K562 (cell line): ENCODE results near the gene ZNF438. TPM values are rescaled to one million over a fixed set of nuclear protein-coding genes. Genes with fewer than 3 reads are reported as not detected.

ENCODE experiments used
- ATAC-seq: fragments of 200-7000 bp; cut with Tn5 transposase; 3 replicates; pipeline ENCODE4 v1.9.1; 2020; ENCODE audit warnings: moderate library complexity
- BruUV-seq: library from RNA; stranded (reverse); fragments of 400-500 nt; replicated peaks from 2 replicates; lab custom pipeline; 2021; lab: Mats Ljungman, UMichigan
- CTCF ChIA-PET: fragments of 300-600 bp; formaldehyde crosslinking; extraction: SDS; loops from one replicate; lab custom pipeline; 2021; ENCODE audit warnings: low intra/inter-chr PET ratio; lab: Yijun Ruan, JAX
- POLR2A ChIA-PET: fragments of 300-600, 350-650 bp; sonication (Branson Sonifier 250); formaldehyde crosslinking; extraction: SDS; loops from one replicate; lab custom pipeline; 2021; ENCODE audit warnings: antibody characterized with exemption, inconsistent platforms; lab: Yijun Ruan, JAX
- DNase-seq, 4 experiments: peaks; one replicate each; pipeline versions ENCODE4 v3.0.0 to v3.0.0-alpha.2; 2011 to 2018; ENCODE audit warnings: low spot score in 3 of 4, mixed read lengths in 3 of 4; ENCODE audit errors: extremely low read depth in 1 of 4
- FAIRE-seq: peaks from 2 replicates; lab custom pipeline; 2011; peaks lifted over from hg19 to GRCh38; lab: Jason Lieb, UNC
- H2AFZ ChIP-seq: 2 replicates; pipeline ENCODE4 v1.6.0; 2011; ENCODE audit warnings: low read depth, low read length, control low read depth, inconsistent platforms
- H3K27ac ChIP-seq: fragments of 200-600 bp; 3 replicates; pipeline ENCODE4 v1.8.0; 2011; ENCODE audit warnings: low read depth, mild to moderate bottlenecking, control low read depth, inconsistent platforms, low read length, moderate library complexity, mixed read lengths; ENCODE audit errors: extremely low read depth
- H3K27me3 ChIP-seq, 2 experiments: fragments of 300-600 bp in 1 of 2; 2 replicates in 1 of 2; 3 replicates in 1 of 2; pipeline versions ENCODE4 v1.6.0 to v1.8.0; 2011; ENCODE audit warnings: inconsistent platforms in 2 of 2, low read length in 2 of 2, mild to moderate bottlenecking in 1 of 2, mixed read lengths in 1 of 2, moderate library complexity in 1 of 2; ENCODE audit not compliant: control insufficient read depth in 2 of 2, insufficient read depth in 2 of 2
- H3K36me3 ChIP-seq: fragments of 300-600 bp; 3 replicates; pipeline ENCODE4 v1.8.0; 2011; ENCODE audit warnings: mild to moderate bottlenecking, low read length, inconsistent platforms; ENCODE audit not compliant: control insufficient read depth, insufficient read depth
- H3K4me1 ChIP-seq, 2 experiments: fragments of 200-600 bp in 1 of 2; replicated peaks in 1 of 2; 2 replicates in 1 of 2; 3 replicates in 1 of 2; pipeline versions ENCODE4 v1.5.1 to v1.8.0; 2011; ENCODE audit warnings: inconsistent platforms in 2 of 2, low read length in 2 of 2, mild to moderate bottlenecking in 1 of 2, mixed read lengths in 1 of 2, moderate library complexity in 1 of 2; ENCODE audit not compliant: control insufficient read depth in 2 of 2, insufficient read depth in 2 of 2
- H3K4me2 ChIP-seq: 2 replicates; pipeline ENCODE4 v1.6.1; 2011; ENCODE audit warnings: low read length, control low read depth, inconsistent platforms, mixed read lengths; ENCODE audit not compliant: insufficient read depth
- H3K4me3 ChIP-seq: fragments of 200-600 bp; sonication (generic), shearing (Covaris generic); 2 replicates; pipeline ENCODE4 v1.5.1; 2016; ENCODE audit warnings: control low read depth, inconsistent platforms
- H3K79me2 ChIP-seq: fragments of 200-600 bp; 3 replicates; pipeline ENCODE4 v1.8.0; 2011; ENCODE audit warnings: low read length, inconsistent platforms; ENCODE audit not compliant: control insufficient read depth, insufficient read depth
- H3K9ac ChIP-seq, 2 experiments: 2 replicates each; pipeline versions ENCODE4 v1.6.0 to v1.6.1; 2011; ENCODE audit warnings: low read depth in 2 of 2, low read length in 2 of 2, control low read depth in 1 of 2, inconsistent platforms in 1 of 2, mild to moderate bottlenecking in 1 of 2, mixed read lengths in 1 of 2; ENCODE audit not compliant: insufficient read depth in 1 of 2
- H3K9me1 ChIP-seq: one replicate; pipeline ENCODE4 v1.6.0; 2011; ENCODE audit warnings: inconsistent platforms, mild to moderate bottlenecking, low read length, moderate library complexity; ENCODE audit not compliant: control insufficient read depth, insufficient read depth
- H3K9me3 ChIP-seq: replicated peaks from 2 replicates; pipeline ENCODE4 v1.5.1; 2011; ENCODE audit warnings: low read depth, low read length, inconsistent platforms; ENCODE audit not compliant: control insufficient read depth, insufficient read depth
- H4K20me1 ChIP-seq: replicated peaks from 2 replicates; pipeline ENCODE4 v1.6.1; 2011; ENCODE audit warnings: low read length, inconsistent platforms, mixed read lengths; ENCODE audit not compliant: control insufficient read depth, insufficient read depth
- CTCFL ChIP-seq: IDR thresholded peaks from 2 replicates; pipeline ENCODE4 v1.6.1; 2011; ENCODE audit warnings: borderline replicate concordance, low read depth, mild to moderate bottlenecking, moderate library complexity, low read length; ENCODE audit not compliant: insufficient read depth, poor library complexity, severe bottlenecking
- EP300 ChIP-seq: IDR thresholded peaks from 2 replicates; pipeline ENCODE4 v1.6.1; 2012; ENCODE audit warnings: low read length, improper control_type of control experiment
- MTA1 ChIP-seq: fragments of 450-650 bp; IDR thresholded peaks from 2 replicates; pipeline ENCODE4 v1.6.1; 2017; ENCODE audit warnings: borderline replicate concordance
- WGBS: fragments of 100-300 bp; shearing (Covaris generic); methylation state at CpG from one replicate; pipeline ENCODE4 v1.1.6; 2016; ENCODE audit warnings: low coverage, mixed read lengths; ENCODE audit not compliant: insufficient coverage; ENCODE audit errors: missing lambda C conversion rate; 5-methylcytosine and 5-hydroxymethylcytosine counted together
- in situ Hi-C: fragments of 300-500 bp; cut with MboI; formaldehyde crosslinking; loops from 4 replicates; pipeline ENCODE4 v1.15.0; 2018; ENCODE audit warnings: inconsistent platforms, mixed read lengths
- intact Hi-C: fragments of 100-400 bp; cut with micrococcal nuclease; formaldehyde crosslinking; loops from 2 replicates; pipeline ENCODE4 v1.14.2; 2022
- polyA plus RNA-seq, 8 experiments: library from polyadenylated mRNA; depleted of rRNA in 4 of 8; stranded (reverse) in 5 of 8; unstranded in 3 of 8; fragments of >200 nt; fragmentation: Nextera tagmentation in 2 of 8; fragmentation: Illumina TruSeq in 1 of 8; extraction: Ambion mirVana in 2 of 8; extraction: Trizol in 1 of 8; gene quantifications; 2 replicates each; pipeline versions ENCODE4 v1.2.1 to v1.2.3, GENCODE V29; 2011 to 2014; ENCODE audit warnings: inconsistent platforms in 1 of 8, missing spikeins in 1 of 8
- total RNA-seq, 7 experiments: library from RNA; depleted of rRNA in 6 of 7; stranded (reverse); fragments of >200 nt in 6 of 7; fragmentation: Illumina TruSeq in 2 of 7; extraction: Trizol in 2 of 7; gene quantifications; 2 replicates each; pipeline versions ENCODE4 v1.2.1 to v1.2.3, GENCODE V29; 2011 to 2021; ENCODE audit warnings: low replicate concordance in 1 of 7

ZNF438 gene
- total and polyA plus RNA-seq, 9 of the 15 experiments (the other 6 are each of a cell fraction or from before 2014, with no cell fraction given), result 0.45 to 1.5 (median 0.91) TPM

GRCh38 chr10:30806850-30807249 is 224.8 kb downstream of the ZNF438 start:
- TF ChIP-seq CTCFL (no peak), MTA1 (no peak), EP300 (no peak)
- TF ChIP-seq, all 486 proteins: peak for 0

More at GRCh38 chr10:30806850-30807249, 224.8 kb downstream of the ZNF438 start:
- Histone ChIP-seq H3K27ac (no peak overlapping the region), H3K36me3 (no peaks in the 10 kb centered on the region), H3K9me1 (no peaks in the 10 kb centered on the region), H3K9ac (no peak overlapping the region), H3K4me3 (no peak overlapping the region), H3K4me2 (no peak overlapping the region), H4K20me1 (no peaks in the 10 kb centered on the region; the same call in 1 of the 2 replicates), H3K4me1 (no peaks in the 10 kb centered on the region), H3K27me3 (peaks cover 8 to 43% of the 10 kb centered on the region in 2 experiments), H3K79me2 (no peaks in the 10 kb centered on the region), H3K9me3 (no peaks in the 10 kb centered on the region), H2AFZ (no peak overlapping the region)
- no TSS peak for BruUV-seq
- FAIRE-seq (no peak), ATAC-seq (no peak), DNase-seq (no peak)
- in situ Hi-C loops, result no loop called here
- intact Hi-C loops, result no loop called here
- ChIA-PET POLR2A (interaction anchor here (0.6 kb wide), 1 partner anchor 11 kb away, joined by 3 read pairs; no protein-coding TSS in a partner anchor), CTCF (no interaction called here)
- WGBS, result 0% methylated on average over 2 of the region's 2 CpGs
